ENCODE results near the gene ZRANB1.
"Not testable (repeated sequence)": the region's sequence is repeated elsewhere in the genome, so short reads cannot be mapped to it uniquely, and the experiment has no call there.

Gene ZRANB1

DNA sequence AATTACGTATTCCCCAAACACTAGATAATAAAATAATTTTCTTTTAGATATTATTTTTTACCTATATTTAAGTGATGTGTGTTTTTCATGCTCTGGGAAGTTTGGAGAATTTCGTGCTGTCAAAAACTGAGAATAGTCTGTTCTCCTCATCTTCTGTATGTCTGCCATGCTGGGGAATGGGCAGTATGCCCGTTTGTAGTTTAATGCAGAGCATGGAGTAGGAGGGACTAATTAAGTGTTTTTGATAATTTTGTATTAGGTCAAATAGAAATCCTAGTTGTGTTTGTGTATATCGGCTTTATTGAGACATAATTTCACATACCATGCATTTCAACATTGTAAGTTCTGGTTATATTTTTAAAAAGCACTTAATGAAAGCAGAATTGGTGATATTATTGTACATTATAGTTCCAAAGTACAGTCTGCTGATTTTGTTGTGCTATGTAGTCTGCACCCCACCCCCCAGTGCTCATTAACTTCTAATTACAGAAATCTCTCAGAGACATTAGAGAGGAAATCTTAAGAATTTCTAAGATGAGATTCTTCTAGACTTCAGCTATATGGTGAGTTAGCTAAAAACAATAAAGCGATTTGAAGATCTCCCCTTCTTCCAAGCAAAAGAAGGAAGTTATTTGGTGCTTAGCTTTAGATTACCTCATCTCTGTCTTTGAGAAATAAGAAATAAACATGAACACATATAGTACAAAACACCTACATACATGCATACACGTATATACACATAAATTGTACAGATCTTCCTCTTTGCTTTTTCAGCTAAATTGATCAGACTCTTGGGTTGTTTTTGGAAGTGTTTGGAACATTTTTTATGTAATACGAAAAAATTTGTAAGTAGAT lies 22.2 kb downstream of the ZRANB1 start:
- DNase-seq: no peak

DNA sequence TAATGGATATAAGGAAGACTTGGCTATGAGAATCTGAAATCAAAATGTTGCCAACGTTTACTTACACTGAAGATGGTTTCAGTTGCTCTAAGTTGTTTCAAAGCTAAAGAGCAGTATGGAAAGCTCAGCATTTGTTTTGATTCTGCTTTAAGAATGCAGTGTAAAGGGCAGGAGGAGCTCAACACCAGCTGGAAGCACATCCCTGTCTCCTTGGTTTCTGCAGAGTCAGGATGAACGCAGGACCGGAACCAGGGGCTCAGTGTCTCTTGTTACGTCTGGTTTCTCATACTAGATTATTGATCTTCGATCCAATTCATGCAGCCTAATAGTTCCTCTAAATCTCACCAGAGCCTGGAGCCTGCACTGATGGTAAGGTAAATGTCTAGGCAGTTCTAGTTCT lies 24.1 kb downstream of the ZRANB1 start:
- DNase-seq: no peak

DNA sequence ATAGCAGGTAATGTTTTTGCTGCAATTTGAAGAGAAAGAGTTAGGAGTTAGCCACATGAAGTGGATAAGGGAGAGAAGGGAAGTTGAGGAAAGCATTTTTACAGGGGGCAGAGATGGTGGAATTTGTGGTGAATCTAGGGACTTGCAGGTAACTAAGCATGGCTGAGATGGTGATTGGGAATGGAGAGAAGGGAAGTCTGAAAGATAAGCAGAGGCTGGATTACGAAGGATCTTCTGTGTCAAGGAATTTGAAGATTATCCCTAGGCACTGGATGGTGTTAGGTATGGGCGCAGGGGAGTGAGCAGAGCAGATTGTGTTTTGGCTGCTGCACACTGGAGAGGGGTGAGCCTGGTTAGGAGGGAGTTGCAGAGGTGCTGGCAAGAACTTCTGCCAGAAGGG lies 25.3 kb downstream of the ZRANB1 start:
- DNase-seq: no peak

DNA sequence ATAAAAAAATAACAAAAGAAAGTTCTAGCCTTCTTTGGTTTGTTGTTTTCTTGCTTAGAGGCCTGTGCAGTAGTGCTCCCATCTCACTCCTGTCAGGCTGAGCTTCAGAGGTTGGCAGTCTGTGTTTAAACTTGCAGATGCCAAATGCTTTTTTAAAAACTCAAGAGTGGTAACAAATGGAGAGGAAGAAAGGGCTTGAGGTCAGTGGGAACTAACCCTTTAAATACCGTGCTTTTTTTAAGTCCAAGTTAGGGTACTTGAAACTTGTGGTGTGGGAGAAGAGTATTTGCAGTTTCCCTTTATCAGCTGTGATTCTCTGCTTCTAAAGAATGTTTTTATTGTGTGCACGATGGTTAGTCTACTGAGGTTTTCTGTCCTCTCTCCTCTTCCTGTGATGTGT lies 29.4 kb downstream of the ZRANB1 start:
- DNase-seq: peak in 1 of 56 donors; percentile 15

DNA sequence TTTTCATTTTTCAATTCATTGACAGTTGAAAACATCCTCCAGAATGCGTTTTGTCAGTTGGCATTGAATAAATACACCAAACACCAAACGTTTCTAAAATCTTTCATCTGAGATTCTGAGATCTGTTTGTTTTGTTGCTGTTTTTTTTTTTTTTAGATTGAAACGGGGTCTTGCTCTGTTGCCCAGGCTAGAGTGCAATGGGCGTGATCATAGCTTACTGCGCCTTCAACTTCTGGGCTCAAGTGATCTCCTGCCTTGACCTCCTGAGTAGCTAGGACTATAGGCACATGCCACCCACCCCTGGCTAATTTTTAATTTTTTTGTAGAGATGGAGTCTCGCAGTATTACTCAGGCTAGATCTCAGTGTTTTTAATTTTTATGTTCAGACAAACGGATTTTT lies 30.7 kb downstream of the ZRANB1 start:
- DNase-seq: no peak

DNA sequence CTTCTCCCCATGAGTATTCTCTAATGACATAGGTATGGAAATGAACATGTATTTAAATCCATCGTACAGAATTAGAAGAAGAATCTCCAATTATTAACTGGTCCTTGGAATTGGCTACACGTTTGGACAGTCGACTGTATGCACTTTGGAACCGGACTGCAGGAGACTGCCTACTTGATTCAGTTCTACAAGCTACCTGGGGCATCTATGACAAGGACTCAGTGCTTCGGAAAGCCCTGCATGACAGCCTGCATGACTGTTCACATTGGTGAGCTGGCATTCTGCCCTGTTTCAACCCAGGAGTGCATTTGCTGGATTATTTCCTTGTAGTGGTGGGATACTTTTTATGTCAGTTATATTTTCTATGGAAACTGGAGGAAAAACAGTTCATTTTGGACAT lies 32.2 kb downstream of the ZRANB1 start:
- DNase-seq: no peak

DNA sequence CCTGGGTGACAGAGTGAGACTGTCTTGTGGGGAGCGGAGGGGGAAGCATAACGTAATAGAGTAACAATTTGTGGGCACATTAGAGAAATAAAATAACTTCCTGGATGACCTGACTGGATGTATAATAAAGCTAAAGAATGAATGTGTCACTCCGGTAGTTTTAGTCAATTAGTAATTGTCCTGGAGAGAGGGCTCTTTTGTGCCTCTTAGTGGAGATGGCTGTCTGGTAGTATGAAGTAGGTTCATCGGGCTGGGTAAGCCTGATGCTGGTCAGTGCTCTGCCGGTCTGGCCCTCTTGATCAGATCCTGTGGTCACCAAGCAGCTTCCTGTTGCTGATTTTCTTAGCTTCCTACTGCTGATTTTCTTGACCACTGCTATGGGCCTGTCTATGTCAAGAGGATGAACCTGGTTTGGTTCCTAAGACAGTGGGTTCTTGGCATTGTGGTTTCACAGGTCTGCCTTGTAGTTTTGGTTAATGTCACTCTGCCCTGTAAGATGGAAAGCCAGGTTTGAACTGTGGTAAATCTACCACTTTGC lies 34.1 kb downstream of the ZRANB1 start:
- no peak for DNase-seq

DNA sequence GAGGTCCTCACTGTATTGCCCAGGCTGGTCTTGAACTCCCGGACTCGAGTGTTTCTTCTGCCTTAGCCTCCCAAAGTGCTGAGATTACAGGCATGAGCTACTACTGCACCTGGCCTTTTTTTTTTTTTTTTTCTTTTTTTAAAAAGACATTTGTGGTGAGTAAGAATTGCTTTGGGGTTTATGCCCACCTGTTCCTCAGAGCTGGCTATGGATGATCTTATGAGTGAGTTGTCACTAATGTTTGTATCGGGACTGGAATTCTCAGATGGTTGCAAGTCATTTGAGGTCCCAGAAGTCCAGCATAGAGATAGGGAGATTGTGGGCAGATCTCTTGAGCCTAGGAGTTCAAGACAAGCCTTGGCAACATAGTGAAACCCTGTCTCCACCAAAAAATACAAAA lies 35.2 kb downstream of the ZRANB1 start:
- DNase-seq: no peak

DNA sequence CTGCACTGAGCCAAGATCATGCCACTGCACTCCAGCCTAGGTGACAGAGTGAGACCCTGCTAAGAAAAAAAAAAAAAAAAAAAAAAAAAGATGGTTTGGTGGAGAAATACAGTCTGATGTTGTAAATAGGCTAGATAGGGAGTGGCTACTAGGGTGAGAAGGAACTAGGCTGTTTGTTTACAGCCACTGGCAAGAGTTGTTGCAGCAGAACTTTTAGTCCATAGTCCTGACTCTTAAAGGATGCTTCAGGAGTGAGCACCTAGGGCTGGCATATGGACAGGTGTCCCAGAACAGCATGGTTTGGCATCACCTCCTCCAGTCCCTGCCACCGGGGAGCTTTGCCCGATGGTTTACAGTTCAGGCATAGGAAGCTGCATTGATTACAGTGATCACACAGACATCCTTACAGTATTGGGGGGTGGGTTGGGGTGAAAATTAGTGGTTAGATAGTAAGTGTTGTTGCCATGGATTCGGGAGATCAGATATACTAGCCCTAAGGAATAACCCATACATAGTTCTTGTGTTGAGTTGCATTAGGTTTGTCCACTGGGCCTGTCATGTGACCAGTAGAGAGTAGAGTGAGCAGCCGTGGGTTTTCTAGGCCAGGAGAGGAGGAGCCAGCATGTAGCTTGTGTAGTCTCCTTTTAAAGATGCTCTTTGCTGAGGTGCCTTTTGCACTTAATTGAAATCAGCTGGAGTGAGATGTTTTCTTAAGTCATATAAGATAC lies 35.9 kb downstream of the ZRANB1 start:
- peak in 2 of 56 donors; percentile 9 to 16 for DNase-seq

DNA sequence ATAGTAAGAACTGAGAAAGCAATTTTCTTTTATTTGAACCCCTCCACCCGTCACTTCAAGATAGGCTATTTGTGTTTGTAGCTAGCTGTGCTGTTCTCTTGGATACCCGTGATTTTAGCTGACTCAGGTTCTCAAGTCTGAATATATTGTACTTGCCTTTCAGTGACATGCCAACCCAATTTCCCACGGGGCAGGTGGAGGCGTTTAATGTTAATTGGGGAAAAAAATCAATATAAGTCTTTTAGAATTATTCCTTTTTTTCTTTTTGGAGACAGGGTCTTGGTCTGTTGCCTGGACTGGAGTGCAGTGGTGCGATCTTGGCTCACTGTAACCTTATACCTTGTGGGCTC lies 36.4 kb downstream of the ZRANB1 start:
- DNase-seq: no peak

DNA sequence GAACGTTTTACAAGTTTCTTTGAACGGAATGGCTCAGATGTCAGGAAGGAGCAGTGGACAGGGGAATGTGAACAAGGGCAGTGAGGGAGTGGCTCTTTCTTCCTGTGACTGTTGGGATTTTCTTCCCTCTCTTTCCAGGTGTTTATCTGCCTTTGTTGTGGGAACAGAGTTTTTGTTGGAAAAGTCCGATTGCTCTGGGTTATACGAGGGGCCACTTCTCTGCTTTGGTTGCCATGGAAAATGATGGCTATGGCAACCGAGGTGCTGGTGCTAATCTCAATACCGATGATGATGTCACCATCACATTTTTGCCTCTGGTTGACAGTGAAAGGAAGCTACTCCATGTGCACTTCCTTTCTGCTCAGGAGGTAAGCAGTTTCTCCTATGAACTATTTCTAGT lies 41.4 kb downstream of the ZRANB1 start:
- no peak for DNase-seq

DNA sequence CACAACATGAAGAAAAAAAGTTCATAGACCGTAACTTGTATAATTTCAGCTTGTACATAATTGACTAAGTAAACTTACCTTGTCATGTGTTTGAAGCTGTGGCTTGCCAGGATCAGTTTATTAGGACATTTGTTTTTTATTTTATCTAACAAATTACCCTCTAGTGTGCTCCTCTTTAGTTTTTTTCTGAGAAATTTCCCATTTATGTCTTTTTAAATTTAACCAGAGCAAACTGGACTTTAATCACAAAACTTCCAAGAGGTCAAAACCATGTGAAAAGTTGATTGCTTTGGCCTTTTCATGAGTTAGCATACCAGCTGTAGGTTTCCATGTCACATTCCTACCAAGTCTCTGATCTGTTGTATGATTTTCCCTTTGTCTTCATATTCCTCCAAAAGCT lies 42.5 kb downstream of the ZRANB1 start:
- no peak for DNase-seq

DNA sequence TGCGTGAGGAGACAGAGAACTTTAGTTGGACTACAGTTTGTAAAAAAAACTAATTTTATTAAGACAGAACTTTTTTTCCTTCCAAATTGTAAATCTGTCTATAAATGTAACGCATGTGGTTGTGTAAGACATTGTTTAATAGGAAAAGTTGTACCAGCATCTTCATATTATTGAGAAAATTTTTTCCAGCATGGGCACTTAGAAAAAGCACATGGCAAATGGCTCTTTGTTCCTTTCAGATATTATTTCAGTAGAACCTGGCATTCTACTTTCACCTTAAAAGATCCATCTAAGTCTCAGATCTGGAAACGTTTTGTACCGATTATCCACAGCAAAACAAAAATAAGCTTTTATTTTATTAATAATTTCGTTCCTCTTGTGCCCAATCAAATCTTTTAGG lies 43.2 kb downstream of the ZRANB1 start:
- no peak for DNase-seq

DNA sequence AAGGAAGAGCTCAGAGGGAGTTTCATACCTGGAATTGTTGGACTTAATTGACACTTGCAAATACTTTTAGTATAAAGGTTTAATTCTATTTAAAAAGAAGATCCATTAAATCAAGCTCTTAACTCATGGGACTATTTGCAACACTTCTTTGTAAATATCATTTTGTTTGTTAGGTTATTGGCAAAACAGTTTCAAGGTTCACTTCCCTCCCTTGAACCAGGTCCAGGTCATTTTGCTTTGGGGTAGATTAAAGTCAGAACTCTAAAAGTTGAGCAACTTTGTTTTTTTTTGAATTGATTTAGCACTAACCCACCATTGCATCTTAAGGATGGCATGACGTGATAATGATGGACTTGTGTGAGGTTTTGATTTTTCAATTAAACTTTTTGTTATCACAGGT lies 45.9 kb downstream of the ZRANB1 start:
- DNase-seq: no peak

DNA sequence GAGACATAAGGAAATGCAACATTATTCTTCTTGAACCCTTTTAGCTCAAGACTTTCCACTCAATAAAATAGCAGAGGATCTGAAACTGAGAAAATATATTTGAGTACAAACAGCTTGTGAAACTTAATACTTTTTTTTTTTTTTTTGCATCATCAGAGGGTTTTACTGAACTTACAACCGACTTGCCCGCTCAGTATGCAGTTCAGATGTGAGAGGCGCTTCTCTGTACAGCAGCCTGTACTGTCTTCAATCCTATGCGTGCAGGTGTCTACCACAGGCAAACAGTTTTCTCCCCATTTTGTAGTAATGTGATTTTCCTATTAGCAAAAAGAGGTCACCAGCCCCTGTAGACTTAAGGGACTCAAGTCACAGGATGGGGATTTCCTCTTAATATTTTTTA lies 46.8 kb downstream of the ZRANB1 start:
- DNase-seq: not testable (repeated sequence)

DNA sequence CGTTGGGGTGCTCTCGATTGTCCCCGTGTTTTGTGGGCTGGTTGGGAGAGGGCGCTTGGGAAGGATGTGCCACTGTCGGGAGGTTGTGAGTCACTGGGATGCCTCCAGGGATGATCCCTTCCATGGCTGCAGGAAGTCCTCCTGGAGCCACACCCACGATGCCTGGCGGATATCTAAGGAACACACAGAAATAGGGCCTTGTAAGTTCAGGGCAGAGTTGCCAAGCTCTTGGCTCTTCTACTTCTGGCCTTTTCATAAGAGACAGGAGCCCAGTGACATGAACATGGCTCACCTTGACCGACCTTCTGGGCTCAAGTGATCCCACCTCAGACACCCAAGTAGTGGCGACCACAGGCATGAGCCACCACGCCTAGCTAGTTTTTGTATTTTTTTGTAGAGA lies 47.6 kb downstream of the ZRANB1 start:
- no peak for DNase-seq

DNA sequence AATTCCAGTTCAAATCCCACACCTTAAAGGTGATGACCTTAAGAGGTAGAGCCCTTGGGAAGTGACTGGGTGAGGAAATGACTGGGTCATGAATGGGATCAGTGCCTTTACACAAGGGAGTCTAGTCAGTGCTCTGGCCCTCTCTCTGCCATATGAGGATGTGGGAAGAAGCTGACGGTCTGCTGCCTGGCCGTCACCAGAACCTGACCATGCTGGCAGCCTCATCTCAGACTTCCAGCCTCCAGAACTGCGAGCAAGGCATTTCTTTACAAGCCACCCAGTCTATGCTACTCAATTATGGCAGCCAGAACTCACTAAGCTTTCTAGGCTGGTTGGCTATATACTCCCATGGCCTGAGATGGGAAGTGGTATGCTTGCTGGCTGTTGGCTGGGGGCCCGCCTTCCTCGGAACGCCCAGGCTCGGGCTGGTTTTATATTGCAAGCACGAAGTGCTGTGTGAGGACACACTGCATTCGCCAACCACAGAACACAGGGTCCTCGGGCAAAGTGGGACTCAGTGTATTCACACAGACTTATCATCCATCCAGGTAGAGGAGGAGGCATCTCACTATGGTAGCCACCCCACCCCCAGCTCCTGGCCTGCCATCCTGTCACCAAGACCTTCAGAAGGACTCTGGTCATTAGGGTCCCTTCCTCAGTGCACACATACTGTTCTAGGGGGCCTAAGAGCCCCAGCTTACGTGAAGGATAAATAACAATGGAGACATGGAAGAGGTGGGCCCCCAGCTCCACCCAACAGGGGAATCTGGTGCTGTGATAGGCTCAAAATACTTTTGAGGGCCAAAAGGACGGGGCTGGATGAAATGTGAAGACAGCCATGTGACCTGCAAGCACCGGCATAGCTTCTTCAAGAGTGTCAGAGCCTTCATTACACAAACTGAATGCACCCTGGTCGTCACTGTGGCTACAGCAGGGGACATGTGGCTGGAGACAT lies 49.0 kb downstream of the ZRANB1 start:
- no peak for DNase-seq

DNA sequence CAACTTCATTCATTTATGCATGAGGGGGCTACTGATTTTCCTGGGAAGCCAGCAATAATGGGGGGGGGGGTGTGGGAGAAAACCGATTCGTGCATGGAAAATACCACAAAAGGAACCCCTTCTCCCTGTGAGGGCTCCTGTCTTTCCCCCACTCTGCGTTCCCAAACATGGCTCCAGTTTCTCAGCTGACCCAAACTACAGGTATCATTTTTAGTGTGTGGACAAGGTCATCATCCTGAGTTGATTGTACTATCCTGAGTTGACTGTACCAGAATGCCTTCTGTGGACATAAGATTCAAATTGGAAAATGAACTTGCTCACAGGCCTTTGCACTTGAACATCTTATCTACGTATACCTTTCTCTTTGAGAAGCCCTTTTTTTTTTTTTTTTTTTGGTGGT lies 49.9 kb downstream of the ZRANB1 start:
- DNase-seq: no peak

DNA sequence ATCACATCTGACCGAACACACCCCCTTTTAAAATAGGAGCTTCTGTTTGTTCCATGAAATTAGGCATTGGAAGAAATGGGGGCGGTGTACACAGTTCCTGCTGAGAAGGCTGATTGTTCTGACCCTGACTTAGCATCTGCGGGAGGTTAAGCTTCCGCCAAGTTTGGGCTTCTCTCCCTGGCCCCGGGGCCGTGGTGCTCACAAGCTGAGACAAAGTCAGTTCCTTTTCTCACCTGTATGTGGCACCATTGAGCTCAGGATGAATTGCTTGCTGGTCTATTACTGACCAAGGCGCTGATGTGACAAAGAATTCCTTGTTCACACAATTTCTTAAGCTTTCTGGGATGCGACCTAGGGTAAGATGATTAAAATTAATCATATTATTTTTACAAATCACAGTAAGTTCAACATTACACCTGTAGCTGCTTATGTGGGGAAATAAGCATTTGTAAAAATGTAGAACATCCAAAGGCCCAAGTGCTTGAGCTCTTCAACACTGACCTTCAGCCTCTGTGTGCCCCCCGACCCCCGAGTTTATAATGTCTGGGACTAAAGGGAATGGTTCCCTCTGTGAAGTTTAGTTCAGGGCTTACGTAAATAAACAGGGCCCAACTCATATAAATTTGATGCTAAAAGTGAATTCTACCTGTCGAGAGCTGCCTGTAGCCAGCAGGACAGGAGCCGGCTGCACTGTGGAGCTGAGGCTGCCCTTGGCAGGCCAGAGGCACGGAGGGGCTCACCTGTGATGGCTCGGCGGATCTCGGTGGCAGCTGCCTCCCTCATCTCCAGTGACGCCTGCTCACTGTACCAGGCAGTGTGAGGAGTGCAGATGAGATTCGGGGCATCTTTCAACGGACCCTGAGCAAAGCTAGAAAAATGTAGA lies 50.8 kb downstream of the ZRANB1 start:
- DNase-seq: peak in 46 of 56 donors; percentile 28 to 86 (median 62)

DNA sequence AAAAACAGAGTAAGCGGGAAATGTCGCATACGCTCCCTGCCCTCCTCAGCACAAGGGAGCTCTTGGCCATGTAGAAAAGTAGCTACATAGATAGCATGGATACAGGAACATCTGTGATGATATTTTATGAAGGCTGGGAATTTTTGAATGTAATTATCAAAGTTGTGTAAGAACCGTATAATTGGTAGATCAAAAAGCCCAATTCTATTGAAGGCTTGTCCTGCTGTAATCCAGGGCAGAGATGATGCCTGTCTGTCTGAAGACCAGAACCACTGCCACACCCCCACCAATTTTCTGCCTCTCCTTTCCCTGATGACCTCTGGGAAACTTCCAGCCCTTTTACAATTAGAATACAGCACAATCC lies 51.4 kb downstream of the ZRANB1 start:
- DNase-seq: no peak
